Stimulated activated CD8-positive, alpha-beta memory T cell treated with anti-CD3 and anti-CD28 coated beads, Interleukin-12 subunit alpha, Interleukin-12 subunit beta, amount 100 ng/mL, for 1 hour (primary cell): ENCODE data around the gene NIPAL3.
"Not testable (repeated sequence)": the region's sequence is repeated elsewhere in the genome, so short reads cannot be mapped to it uniquely, and the experiment has no call there.

Experiments used
- DNase-seq: peaks from one replicate; pipeline ENCODE4 v3.0.0-alpha.2; 2020; ENCODE audit warnings: low read depth

Gene NIPAL3

GRCh38 chr1:24517898-24518297 is 102.3 kb downstream of the NIPAL3 start:
- no peak for DNase-seq

GRCh38 chr1:24520282-24520681 is 104.7 kb downstream of the NIPAL3 start:
- DNase-seq, result not testable (repeated sequence)
